Stimulated activated CD8-positive, alpha-beta memory T cell treated with anti-CD3 and anti-CD28 coated beads, Interleukin-12 subunit alpha, Interleukin-12 subunit beta, amount 100 ng/mL, for 24 hours (primary cell): ENCODE data around the gene NTM.
"Not testable (repeated sequence)": the region's sequence is repeated elsewhere in the genome, so short reads cannot be mapped to it uniquely, and the experiment has no call there.

Source experiments
- DNase-seq: peaks from one replicate; pipeline ENCODE4 v3.0.0-alpha.2; 2020; ENCODE audit errors: extremely low read depth

The NTM gene

DNA sequence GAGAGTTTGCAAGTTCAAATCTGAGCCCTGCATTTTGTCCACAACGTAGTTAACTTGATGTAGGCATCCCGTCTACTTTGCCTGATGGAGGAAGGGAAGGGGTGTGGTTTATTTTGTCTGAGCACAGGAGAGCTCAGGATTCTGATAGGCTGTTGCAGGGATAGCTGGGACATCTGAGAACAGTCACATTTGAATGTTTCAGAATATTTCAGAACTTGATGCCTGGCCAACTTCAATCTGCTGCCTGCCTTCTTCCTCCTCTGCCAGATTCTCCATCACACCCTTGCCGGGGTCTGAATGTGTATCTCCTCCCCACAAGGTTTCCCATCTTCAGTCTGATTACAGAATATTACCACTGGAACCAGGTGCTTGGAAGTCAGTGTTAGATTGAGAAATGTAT lies 51.6 kb downstream of the NTM start:
- DNase-seq = no peak

DNA sequence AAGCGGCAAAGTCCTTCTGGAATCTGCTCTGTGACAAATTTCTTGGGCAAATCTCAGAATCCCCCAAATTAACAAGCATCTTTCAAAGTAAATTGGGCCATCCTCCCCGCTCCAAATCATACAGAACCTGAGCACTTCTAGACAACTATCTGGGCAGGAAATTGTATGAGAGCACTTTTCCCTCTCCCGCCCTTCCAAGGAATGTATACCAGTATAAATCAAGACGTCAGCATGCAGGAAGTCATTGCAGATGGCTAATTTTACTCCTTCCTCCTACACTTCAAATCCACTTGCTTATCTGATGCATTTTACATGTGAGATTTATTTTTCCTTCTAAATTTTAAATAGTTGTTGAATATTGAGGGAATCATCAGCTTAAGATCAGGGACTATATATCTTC lies 52.1 kb downstream of the NTM start:
- DNase-seq = no peak

DNA sequence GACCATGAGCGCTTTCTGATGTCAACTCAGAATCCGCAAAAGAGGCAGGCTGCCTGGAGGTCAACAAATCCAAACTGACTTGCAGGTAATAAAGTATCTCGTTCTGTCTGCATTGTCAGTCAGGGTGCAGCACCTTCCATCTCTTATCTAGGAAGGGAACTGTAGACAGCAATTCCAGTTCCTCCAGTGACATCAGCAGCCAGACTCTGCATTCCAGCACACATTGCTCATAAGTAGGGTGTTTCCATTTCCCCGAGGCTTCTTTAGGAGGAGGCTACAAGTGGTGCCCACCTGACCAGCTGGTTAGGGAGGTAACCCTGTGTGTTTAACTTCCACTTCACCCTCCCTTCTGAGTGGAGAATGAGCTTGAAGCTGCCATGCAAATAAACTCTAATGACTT lies 53.3 kb downstream of the NTM start:
- DNase-seq = no peak

DNA sequence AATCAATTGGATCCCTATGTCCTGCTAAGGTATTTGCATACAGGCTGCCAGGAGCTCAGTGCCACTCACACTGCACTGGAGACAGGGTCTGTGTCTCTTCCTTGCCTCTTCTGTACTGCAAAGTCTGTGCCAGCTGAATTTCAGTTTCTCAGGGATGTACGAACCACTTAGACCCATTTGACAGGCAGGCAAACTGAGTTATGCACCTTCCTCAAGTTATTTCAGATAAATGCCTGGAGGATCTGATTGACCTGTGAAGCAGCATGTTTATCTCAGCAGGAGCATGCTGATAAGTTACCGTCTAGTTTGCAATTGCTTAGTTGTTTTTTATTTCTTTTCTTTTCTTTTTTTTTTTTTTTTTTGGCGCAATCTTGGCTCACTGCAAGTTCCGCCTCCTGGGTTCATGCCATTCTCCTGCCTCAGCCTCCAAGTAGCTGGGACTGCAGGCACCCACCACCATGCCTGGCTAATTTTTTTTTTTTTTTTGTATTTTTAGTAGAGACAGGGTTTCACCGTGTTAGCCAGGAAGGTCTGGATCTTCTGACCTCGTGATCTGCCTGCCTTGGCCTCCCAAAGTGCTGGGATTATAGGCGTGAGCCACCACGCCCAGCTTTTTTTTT lies 54.0 kb downstream of the NTM start:
- not testable (repeated sequence) for DNase-seq

DNA sequence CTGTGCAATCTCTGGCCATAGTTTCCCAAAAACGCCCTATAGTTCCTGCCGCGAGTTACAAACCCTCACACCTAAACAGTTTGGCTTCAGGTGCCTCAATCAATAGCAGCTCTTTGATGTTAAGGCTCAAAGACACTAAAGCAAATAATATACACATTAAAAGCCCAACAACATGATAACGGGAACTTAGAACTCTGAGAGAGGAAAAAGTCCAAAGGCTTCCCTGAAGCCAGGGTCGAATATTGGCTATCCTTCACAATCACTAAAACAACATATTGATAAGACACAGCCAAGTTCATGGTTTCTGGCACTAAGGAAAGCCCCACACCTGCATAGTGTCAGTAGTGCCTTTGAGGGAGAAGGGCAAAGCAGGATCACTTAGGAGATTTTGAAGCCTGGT lies 54.9 kb downstream of the NTM start:
- no peak for DNase-seq

DNA sequence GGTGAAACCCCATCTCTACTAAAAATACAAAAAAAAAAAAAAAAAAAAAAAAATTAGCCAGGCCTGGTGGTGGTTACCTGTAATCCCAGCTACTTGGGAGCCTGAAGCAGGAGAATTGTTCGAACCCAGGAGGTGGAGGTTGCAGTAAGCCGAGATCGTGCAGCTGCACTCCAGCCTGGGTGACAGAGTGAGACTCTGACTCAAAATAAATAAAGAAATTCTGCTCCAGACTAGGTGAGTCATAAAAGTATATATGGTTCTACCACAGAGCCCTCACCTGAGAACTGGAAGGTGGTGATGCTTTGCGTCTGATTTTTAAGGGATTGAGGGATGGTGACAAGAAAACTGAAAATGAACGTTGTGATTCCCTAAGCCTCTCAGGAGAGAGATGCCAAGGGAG lies 58.4 kb downstream of the NTM start:
- no peak for DNase-seq

DNA sequence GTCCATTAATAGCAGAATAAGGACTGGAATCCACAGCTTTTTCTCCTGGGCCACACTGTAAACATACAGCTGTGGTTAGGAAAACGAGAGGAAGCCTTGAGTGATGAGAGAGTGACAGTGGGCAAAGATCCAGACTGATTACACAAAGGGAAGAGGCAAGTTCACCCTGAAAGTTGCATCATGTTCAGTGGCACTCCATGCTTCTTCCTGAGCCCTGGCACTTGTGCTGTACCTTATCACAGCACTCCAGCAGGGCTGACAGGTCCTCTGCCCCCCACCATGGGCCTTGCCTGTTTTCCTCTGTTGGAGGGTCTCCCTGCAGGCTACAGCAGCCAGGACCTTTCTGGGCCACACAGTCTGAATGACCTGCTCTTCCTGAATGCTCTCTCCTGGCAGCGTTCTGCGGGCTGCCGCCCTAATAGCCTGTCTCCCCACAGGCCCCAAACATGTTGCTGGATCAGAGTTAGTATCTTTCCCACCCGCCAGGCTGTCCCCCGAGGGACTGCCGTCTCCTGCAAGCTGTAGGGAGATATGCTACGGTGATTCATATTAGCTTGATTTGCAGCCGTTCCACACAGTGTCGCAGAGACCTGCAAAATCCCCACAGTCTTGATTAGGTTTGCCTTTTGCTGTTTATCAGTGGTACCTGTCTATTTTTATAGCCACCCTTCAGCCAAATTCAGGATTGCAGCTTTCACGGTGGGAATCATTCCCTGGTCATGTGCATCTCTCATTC lies 60.2 kb downstream of the NTM start:
- DNase-seq = no peak

DNA sequence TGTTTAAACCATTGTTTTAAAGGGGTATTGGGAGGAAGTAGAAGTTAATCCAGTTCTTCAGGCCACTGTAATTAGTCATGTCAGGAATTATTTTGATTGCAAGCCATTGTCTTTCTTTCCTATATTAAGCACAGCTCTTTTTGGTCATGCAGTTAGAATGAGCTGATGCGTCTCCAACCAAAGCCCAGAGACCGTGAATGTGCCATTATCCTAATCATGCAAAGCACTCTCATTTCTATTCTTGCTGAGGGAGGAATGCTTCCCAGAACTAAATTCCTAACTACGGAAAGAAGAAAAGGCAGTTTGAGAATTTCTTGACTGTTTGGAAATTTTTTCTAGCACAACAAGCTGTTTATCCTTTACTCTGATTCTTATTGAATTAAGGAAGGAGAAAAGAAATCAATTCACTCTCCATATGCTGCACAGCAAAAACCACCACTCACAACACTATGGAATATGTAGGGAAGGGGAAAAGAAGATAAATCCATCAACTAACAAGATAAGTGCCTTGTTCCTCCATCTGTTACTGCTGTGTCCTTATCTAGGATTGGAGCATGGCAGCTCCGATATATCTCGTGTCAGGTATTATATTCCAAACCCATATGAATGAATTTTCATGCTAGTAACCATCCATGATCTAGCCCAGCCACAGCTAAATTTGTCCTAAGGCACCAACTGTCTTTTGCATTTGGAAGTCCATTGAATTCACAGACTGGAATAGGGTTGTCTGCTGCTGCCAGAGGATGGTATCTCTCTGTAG lies 70.8 kb downstream of the NTM start:
- no peak for DNase-seq

DNA sequence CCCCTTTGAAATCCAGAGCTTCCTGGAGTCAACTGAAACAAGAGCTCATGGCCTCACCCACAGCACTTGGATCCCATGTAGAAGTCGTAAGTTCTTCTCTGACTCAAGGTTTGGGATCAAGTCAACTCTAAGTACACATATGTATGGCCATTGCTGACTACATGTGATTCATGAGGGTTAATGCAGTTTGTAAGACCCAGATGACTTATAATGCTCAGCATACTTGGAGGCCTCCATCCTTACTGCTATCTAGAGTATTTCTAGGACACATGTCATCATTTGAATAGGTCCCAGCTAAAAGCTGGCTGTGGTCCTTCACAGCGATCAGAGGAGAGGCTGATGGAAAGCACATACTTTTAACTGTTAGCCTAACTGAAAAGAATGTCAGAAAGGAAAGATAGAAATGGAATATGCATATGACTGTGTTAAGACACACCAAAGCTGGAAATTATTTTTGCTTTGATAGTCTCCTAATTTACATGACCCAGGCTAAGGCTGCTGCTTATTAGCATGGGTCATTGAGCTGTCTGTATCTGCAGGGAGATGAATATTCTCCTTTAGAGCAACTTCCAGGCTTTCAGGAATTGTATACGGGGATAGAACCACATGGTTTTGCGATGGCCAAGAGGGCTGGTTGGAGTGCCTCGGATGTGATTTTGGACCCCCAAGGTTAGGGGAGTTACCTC lies 76.3 kb downstream of the NTM start:
- no peak for DNase-seq

DNA sequence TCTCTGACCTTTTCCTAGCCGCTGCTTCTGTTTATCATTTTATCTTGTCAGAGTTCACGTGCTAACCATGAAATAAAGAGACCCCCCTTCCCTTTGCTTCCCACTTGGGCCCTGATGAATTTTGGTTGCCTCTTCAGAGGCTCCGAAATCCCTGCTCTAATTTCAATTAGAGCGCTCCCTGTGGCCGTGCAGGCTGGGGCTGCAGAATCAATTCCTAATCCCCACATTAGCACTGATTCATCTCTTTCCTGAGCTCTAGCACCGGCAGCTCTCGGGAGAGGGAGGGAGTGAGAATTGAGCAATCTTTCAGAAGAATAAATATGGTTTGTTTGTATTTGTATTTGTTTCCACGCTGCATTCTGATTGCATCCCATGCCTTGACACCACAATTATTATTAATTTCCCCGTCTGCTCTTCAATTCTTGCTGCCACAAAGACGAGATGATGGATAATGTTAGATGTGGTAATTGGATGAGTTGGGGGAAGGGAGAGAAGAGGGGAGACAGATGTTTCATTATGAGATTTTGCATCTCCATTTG lies 76.9 kb downstream of the NTM start:
- DNase-seq = no peak

DNA sequence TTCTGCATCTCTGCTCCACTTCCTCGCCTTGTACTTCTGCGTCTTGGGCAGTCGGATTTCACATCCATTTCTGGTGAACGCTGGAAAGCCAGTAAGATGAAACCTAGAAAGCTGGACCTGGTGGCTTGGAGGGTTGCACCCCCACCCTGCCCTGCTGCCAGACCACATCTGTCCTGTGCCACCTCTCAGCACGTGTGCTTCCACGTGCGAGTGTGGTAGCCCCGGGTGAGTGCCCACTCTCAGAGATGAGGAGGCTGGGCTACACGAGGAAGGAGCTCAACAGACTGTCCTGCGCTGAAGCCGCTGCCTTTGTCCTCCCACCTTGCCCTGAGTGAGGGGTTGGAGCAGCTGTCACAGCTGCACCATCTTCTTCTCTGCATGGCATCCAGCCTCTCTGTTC lies 77.5 kb downstream of the NTM start:
- DNase-seq = no peak

DNA sequence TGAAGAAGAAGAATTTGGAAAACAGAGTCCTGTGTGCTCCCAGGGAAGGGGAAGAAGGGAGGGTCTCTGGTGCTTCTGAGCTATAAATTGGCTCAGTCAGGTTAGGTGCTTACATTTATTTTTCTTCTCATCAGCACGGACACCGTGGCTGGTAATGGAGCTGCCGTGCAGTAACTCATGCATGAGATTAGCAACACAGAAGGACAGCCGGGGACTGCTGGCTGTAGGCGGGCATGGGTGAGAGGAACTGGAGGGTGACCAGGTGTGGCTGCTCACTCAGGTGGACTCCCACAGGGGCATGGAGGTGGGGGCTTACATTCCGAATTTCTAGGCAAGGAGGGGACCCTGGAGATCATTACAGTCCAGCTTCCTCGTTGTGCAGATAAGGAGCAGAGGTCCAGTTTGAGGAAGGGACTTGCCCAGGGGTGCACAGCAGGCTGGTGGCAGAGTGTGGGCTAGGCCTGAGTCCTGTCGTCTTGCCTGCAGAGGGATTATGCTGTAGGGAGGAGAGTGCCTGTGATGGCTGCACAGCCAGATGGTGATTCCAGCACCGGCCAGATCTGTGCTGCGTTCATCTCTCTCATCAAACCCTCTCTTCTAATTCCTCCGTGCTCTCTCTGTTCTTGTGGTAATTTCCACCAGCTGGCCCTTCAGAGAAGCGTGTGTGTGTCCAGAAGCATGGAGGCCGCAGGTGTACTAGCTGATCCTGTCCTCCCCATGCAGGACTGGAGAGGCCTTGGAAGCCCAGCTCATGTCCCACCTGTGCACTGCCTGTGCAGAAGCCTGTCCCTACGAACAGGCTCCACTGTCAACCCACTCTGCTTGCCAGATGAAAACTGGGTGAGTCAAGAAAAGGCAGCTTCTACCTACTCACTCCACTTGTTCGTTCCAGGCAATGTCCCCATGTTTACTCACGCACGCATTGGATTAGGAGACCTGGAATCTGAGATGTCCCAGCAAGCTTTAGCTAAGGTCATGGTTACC lies 78.9 kb downstream of the NTM start:
- DNase-seq = no peak

DNA sequence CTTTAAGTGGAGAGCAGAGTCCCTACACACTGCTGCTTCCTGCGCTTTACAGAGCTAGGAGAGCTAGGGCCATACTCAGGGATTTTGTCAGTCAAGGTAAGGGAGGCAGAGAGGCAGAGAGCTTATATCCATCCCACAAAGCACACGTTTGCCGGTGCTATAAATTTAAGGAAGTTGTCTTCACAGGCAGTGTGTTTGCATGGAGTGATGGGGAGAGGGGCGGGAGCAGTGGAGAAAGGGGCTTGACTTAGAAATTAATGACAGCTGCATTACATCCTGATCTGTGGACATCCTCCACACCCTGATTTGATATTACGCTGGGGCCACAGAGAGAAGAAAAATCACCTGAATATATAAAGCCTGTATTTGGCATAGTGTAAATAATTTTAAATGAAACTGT lies 84.1 kb downstream of the NTM start:
- no peak for DNase-seq

DNA sequence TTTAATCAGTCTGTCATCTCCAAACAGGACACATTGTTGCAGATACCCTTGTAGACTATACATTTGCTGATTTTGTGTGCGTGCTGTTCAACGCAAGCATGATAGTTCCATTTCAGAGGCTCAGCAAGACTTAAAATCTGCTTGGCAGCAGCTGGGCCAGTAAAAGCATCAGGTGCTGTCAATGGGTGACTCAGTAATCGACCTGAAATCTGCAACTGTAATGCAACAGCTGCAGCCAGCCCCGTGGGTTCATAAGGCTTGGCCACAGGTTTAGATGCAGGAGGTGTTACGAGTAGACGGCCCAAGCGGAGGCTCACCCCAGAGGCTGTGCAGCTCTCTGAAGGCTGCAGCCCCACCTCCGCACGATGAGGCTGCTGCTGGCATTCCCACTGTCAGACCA lies 84.6 kb downstream of the NTM start:
- DNase-seq = no peak

DNA sequence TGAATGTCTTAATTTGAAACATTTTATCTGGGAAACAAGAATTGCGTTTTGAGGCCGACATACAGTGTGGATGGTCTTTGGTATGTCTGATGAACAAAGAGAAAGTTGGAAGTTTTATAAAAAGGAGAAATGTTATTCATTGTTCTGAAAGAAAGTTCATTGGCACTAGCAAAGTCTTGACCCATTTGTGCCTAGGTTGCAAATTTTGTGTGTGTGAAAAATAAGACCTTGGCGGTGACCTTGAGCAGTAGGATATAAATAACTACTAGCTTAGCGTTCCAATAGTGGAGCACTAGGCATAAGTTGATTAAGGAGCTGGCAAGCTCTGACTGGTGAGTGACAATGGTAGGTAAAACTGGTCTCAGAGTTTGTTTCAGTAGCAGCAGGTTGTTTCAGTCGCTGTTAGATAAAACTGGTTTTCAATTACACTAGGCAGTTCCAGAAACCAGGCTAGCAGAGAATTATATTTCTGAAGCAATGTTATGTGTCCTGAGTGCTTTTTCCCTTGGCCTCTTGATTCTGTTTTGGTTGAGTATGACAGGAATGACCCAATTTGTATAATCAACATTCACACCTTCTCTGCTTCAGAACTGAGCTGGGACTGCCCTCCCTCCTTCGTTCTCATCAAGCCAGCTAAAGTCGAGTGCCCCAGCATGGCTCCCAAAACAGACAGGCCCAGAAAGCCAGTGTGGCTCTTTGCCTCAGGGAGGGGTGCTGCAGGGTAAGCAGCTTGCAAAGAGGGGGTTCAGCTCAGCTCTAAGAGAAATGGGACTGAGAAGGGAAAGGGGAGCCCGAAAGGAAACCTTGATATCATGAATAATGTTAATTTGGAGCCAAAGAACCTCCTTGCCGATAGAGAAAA lies 85.7 kb downstream of the NTM start:
- no peak for DNase-seq

DNA sequence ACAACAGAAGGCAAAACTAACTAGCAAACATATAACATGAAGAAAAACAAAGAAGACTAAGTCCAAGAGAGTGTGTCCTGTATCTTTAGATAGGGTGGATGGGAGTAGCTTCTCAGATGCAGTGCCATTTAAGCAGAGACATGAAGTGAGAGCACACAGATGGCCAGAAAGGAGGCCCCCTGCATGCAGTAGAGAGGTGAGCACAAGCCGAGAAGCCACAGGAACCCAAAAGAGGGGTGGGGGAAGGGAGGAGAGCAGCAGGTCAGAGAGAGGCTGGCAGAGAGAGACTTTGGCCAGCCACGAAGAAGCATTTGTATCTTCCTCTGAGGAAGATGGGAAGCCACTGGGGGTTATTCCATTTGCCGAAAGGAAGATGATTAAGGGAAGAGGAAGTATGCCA lies 86.7 kb downstream of the NTM start:
- no peak for DNase-seq

DNA sequence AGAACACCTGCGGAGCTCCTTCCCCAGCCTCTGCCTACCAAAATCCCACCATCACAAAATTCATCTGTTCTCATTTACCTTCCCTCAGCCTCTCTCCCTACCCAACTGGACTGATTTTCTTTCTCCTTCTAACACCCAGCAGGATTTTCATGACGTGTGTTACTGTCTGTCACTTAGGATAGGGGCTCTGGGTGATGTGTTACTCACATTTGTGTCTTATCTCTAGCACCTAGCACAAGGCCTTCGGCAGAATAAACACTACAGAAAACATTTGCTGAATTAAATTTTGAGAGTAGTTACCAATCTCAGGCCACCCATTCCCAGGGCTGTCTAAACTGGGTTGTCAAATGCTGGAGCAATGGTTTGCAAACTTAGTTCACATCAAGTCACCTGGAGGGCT lies 88.0 kb downstream of the NTM start:
- no peak for DNase-seq

DNA sequence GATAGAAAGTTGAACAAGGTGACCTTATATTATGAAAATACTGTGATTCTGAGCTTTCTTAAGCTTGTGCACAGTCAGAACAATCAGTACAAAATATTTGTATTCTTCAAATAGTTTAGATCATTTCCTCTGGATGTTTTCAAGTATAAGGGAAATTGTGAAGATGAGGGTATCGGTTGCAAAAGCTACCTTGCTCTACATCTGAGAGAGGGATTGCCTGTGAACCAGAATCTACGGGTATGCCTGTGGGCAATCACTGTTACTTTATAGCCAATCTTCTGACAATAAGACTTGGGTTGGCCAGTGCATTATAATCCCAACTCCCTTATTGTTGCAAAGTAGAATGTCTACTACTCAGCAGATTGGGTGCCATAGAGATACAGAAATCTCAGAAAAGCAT lies 90.5 kb downstream of the NTM start:
- no peak for DNase-seq

DNA sequence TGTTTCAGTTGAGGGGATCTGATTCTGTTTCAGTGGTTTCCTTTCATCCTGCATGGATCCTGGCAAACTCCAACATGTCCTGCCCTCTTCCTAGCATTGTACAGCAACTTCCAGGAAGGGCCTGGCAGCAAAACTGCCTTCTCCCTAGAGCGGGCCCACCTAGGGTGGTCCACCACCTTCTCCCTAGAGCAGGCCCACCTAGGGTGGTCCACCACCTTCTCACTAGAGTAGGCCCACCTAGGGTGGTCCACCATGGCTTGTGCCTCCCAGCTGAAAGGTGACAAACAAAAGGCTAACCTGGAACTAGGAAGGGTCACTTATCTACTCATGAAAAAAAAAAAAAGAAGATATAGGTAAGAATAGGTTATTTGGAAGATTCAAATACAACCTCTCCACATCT lies 92.2 kb downstream of the NTM start:
- DNase-seq = no peak

DNA sequence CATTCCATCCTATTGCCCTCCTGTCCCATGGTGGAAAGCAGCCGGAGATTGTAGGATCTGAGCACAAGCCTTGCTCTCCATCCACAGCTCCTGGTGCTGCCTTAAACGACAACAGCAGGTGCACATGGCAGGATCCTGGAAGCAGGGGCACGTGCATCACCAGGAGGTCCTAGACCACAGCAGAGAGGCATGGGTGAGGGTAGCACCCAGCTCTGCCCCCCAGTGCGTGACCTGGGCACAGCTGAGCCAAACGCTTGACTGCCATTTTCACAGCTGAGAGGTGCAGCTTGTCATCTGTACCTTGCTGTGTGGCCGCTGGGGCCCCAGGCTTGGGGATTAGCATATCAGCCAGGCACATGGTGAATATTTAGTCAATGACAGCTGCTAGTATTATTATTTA lies 92.7 kb downstream of the NTM start:
- DNase-seq = no peak
